Gastrocnemius medialis (tissue), 4 donors: Measurements from ENCODE around the gene FXYD4.

ENCODE experiments used
- POLR2A ChIP-seq, 2 donors: fragments of 450-650 bp; IDR thresholded peaks; one replicate each; pipeline ENCODE4 v1.6.1; 2017; ENCODE audit warnings: antibody characterized with exemption in 2 of 2, mild to moderate bottlenecking in 2 of 2, moderate library complexity in 2 of 2
- TF ChIP-seq, protein P1 (sequence below), 5 experiments: fragments of 450-650 bp in 3 of 5; fragments of 200-600 bp in 2 of 5; sonication (generic) in 2 of 5; IDR thresholded peaks in 4 of 5; conservative IDR thresholded peaks in 1 of 5; 1 replicate in 4 of 5; 2 replicates in 1 of 5; pipeline ENCODE4 v1.5.1; 2016 to 2019; ENCODE audit warnings: antibody characterized with exemption in 5 of 5, mild to moderate bottlenecking in 3 of 5, moderate library complexity in 3 of 5

DNA sequence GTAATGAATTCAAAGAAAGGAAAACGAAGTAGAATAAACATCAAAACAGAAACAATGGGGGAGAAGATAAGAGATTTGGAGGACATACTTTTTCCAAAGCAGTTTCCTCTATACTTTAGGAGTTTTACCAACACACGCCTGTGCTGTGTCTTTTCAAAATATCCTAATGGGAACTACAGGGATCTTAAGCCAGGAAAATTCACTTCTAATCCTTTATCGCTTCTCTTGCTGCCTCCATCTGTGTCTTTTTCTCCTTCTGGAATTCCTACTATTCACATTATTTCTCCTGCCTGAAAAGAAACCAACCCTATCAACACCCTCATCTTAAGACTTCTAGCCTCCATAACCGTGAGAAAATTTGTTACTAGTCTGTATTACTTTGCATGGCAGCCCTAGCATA, 30.7 kb downstream of the FXYD4 start:
- TF ChIP-seq, protein P1, sequence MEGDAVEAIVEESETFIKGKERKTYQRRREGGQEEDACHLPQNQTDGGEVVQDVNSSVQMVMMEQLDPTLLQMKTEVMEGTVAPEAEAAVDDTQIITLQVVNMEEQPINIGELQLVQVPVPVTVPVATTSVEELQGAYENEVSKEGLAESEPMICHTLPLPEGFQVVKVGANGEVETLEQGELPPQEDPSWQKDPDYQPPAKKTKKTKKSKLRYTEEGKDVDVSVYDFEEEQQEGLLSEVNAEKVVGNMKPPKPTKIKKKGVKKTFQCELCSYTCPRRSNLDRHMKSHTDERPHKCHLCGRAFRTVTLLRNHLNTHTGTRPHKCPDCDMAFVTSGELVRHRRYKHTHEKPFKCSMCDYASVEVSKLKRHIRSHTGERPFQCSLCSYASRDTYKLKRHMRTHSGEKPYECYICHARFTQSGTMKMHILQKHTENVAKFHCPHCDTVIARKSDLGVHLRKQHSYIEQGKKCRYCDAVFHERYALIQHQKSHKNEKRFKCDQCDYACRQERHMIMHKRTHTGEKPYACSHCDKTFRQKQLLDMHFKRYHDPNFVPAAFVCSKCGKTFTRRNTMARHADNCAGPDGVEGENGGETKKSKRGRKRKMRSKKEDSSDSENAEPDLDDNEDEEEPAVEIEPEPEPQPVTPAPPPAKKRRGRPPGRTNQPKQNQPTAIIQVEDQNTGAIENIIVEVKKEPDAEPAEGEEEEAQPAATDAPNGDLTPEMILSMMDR (IDR thresholded peaks at IDR 0.05 in 4 of 5, conservative IDR thresholded peaks at IDR 0.05 in 1 of 5), result no peak
- no peak for TF ChIP-seq POLR2A (IDR thresholded peaks at IDR 0.05)
